ENCODE results near the gene ITGB1BP1.

DNA sequence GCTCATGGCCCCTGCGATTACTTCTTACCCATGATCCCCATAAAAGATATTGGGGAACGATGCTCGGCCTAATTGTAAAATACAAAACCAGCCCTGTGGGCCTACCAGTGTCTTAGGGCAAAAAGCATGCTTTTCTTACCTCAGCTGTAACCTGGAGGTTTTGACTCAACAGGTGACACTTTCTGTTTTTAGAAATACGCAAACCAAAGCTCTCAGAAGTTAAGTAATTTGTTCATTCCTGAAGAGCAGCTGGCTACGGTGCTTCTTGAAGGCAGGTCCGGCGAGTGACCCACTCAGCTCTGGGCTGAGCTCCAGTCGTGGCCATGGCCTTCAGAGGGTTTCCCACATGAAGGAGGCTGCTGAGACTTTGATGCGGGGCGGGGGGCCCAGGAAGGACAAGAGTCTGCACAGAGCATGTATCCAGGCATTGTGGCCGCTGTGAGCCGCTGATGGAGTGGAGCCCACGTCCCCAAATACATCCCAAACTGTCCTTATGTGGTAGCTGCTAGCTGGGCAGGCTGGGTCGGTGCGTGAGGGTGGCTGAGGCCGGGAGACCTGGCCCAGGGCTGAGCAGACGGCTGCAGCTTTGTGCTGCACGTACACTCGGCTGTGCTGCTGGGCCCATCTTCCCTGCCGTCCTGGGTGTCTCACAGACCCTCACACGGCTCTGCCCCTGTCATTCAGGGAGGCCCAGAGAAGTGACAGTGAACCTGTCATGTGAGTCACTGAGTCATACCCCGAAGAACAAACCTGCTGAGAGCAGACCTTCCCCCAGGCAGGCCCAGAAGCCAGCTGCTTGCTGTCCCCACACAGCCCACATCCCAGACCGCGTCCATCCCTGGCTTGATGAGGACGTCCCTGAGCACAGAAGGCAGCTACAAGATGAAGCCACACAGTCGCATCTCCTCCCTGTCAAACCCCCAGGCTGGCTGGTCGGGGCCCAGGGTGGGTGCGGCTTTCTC lies 34.1 kb downstream of the ITGB1BP1 start:
- TF ChIP-seq, protein P1, sequence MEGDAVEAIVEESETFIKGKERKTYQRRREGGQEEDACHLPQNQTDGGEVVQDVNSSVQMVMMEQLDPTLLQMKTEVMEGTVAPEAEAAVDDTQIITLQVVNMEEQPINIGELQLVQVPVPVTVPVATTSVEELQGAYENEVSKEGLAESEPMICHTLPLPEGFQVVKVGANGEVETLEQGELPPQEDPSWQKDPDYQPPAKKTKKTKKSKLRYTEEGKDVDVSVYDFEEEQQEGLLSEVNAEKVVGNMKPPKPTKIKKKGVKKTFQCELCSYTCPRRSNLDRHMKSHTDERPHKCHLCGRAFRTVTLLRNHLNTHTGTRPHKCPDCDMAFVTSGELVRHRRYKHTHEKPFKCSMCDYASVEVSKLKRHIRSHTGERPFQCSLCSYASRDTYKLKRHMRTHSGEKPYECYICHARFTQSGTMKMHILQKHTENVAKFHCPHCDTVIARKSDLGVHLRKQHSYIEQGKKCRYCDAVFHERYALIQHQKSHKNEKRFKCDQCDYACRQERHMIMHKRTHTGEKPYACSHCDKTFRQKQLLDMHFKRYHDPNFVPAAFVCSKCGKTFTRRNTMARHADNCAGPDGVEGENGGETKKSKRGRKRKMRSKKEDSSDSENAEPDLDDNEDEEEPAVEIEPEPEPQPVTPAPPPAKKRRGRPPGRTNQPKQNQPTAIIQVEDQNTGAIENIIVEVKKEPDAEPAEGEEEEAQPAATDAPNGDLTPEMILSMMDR (IDR thresholded peaks at IDR 0.05): no peak
- TF ChIP-seq POLR2A (IDR thresholded peaks at IDR 0.05): no peak
